Measurements from ENCODE around the gene ADM2.

The ADM2 gene

GRCh38 chr22:50469377-50470305, 11.7 kb upstream of the ADM2 start:
- no peak for DNase-seq

GRCh38 chr22:50470491-50470890, 10.9 kb upstream of the ADM2 start:
- no peak for DNase-seq

- DNase-seq: no peak
Measured at GRCh38 chr22:50471197-50471847, 10.0 kb upstream of the ADM2 start.

GRCh38 chr22:50471962-50472361, 9.4 kb upstream of the ADM2 start:
- no peak for DNase-seq

GRCh38 chr22:50473088-50473487, 8.3 kb upstream of the ADM2 start:
- DNase-seq: no peak

GRCh38 chr22:50473855-50474671, 7.3 kb upstream of the ADM2 start:
- no peak for DNase-seq

GRCh38 chr22:50474710-50475651, 6.4 kb upstream of the ADM2 start, which contains the start of gene SBF1:
TSS of gene SBF1 (minus strand) at chr22:50475035. CDS start at chr22:50474840, 195 bp downstream.
- DNase-seq: peak; percentile 65

- no peak for DNase-seq
Measured at GRCh38 chr22:50475652-50476002, 5.7 kb upstream of the ADM2 start.

- DNase-seq: no peak
Measured at GRCh38 chr22:50476868-50477267, 4.5 kb upstream of the ADM2 start.

GRCh38 chr22:50477923-50478322, 3.4 kb upstream of the ADM2 start:
- no peak for DNase-seq

GRCh38 chr22:50479721-50480120, 1.6 kb upstream of the ADM2 start:
- DNase-seq: no peak

- no peak for DNase-seq
Measured at GRCh38 chr22:50481045-50481439, 301 bp upstream of the ADM2 start.

- DNase-seq: no peak
Measured at GRCh38 chr22:50482107-50483074, 1.0 kb downstream of the ADM2 start.

GRCh38 chr22:50483106-50483505, 1.8 kb downstream of the ADM2 start:
- no peak for DNase-seq

GRCh38 chr22:50483556-50483955, 2.2 kb downstream of the ADM2 start:
- no peak for DNase-seq

- DNase-seq: no peak
Measured at GRCh38 chr22:50483977-50484853, 2.9 kb downstream of the ADM2 start.

- DNase-seq: no peak
Measured at GRCh38 chr22:50485221-50486131, 4.1 kb downstream of the ADM2 start.

- no peak for DNase-seq
Measured at GRCh38 chr22:50486561-50487289, 5.4 kb downstream of the ADM2 start, which contains the start of gene MIOX. TSS of gene MIOX (plus strand) at chr22:50486859. CDS start at chr22:50486898, 39 bp downstream.
